ENCODE measurements around the gene PRR20G. TPM values are rescaled to one million over a fixed set of nuclear protein-coding genes. Genes with fewer than 3 reads are reported as not detected.

The PRR20G gene
- total and polyA plus RNA-seq, 2 experiments from 2014 or later: 0.39 TPM; not detected in 1

- TF ChIP-seq, protein P1, sequence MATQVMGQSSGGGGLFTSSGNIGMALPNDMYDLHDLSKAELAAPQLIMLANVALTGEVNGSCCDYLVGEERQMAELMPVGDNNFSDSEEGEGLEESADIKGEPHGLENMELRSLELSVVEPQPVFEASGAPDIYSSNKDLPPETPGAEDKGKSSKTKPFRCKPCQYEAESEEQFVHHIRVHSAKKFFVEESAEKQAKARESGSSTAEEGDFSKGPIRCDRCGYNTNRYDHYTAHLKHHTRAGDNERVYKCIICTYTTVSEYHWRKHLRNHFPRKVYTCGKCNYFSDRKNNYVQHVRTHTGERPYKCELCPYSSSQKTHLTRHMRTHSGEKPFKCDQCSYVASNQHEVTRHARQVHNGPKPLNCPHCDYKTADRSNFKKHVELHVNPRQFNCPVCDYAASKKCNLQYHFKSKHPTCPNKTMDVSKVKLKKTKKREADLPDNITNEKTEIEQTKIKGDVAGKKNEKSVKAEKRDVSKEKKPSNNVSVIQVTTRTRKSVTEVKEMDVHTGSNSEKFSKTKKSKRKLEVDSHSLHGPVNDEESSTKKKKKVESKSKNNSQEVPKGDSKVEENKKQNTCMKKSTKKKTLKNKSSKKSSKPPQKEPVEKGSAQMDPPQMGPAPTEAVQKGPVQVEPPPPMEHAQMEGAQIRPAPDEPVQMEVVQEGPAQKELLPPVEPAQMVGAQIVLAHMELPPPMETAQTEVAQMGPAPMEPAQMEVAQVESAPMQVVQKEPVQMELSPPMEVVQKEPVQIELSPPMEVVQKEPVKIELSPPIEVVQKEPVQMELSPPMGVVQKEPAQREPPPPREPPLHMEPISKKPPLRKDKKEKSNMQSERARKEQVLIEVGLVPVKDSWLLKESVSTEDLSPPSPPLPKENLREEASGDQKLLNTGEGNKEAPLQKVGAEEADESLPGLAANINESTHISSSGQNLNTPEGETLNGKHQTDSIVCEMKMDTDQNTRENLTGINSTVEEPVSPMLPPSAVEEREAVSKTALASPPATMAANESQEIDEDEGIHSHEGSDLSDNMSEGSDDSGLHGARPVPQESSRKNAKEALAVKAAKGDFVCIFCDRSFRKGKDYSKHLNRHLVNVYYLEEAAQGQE (IDR thresholded peaks at IDR 0.05; ENCODE audit: unreplicated experiment): no peak
- TF ChIP-seq STAT1 (IDR thresholded peaks at IDR 0.05; ENCODE audit: unreplicated experiment): no peak
- TF ChIP-seq JUNB (IDR thresholded peaks at IDR 0.05; ENCODE audit: unreplicated experiment): no peak
- no peak for TF ChIP-seq ZNF331 (CRISPR knock-in tag; IDR thresholded peaks at IDR 0.05; ENCODE audit: low read depth)
- no peak for TF ChIP-seq POLR2AphosphoS5 (IDR thresholded peaks at IDR 0.05; ENCODE audit: low read depth)
- no peak for TF ChIP-seq ZNF114 (CRISPR knock-in tag; IDR thresholded peaks at IDR 0.05)
- TF ChIP-seq CREB1 (CRISPR knock-in tag; IDR thresholded peaks at IDR 0.05; ENCODE audit: low read depth): no peak
Measured at GRCh38 chr3:127288343-127288742, 497 bp upstream of the PRR20G start (continued).

DNA sequence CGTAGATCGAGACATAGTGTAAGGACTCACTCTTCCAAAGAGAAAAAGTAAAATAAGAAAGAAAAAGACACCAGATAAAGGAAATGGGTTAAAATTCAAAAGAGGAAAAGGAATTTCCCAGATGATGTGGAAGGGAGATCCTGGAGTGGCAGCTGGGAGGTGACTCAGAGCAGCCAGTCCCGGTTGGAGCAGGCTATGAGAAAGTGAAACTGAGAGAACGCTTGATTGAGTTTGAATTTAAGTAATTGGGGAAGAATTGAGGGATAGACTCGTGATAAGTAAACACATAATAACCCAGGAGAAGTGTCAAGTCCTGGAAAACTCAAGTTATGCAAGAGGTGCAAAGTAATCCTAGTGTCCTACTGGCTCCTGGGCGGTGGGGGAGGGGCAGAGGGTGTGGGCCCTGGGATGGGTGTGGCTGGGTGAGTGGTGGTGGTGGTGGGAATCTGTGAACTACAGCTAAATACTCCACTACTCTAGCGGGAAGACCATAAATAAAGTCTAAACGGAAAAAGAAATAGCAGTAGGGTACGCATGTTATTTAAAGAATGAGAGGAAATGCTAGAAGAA is 1.2 kb downstream of the PRR20G start:
- no peaks in the 10 kb centered on the region for H3F3A ChIP-seq (replicated peaks; ENCODE audit: low read depth)
- peaks cover 2% of the 10 kb centered on the region for H3K27me3 Mint-ChIP-seq (ENCODE audit: insufficient read depth, low read depth, poor library complexity)
- H3K27me3 ChIP-seq (ENCODE audit: insufficient read depth): no peaks in the 10 kb centered on the region
- H3K4me1 Mint-ChIP-seq: peaks cover 2% of the 10 kb centered on the region; the same call in 1 of the 3 replicates
- no peak overlapping the region for H3K4me3 Mint-ChIP-seq
- H3K9me2 ChIP-seq (ENCODE audit: insufficient read depth): 0 out of 2 replicates have a peak, but pooled peaks cover 3% of the 10 kb centered on the region
- peaks cover 13% of the 10 kb centered on the region for H3K9me3 Mint-ChIP-seq
- DNase-seq (ENCODE audit: low spot score) (no peak), ATAC-seq (no peak)
- no peaks in the 10 kb centered on the region for H3K79me2 ChIP-seq (replicated peaks; ENCODE audit: insufficient read depth)
- H3K4me1 ChIP-seq (ENCODE audit: insufficient read depth): no peaks in the 10 kb centered on the region
- no peak overlapping the region for H3K4me3 ChIP-seq
- no peak overlapping the region for H3K27ac ChIP-seq (ENCODE audit: low read depth)
- no peaks in the 10 kb centered on the region for H3K36me3 Mint-ChIP-seq (ENCODE audit: low read depth)
- no peak overlapping the region for H2AFZ ChIP-seq
- no peak overlapping the region for H3K27ac Mint-ChIP-seq
- H3K4me2 ChIP-seq: no peak overlapping the region
- no peaks in the 10 kb centered on the region for H3K36me3 ChIP-seq (ENCODE audit: insufficient read depth)
- H4K20me1 ChIP-seq (replicated peaks; ENCODE audit: insufficient read depth): no peaks in the 10 kb centered on the region
- TF ChIP-seq CREB1 (CRISPR knock-in tag; IDR thresholded peaks at IDR 0.05; ENCODE audit: low read depth) (no peak), ZNF331 (CRISPR knock-in tag; IDR thresholded peaks at IDR 0.05; ENCODE audit: low read depth) (no peak), ZNF462 (CRISPR knock-in tag; IDR thresholded peaks at IDR 0.05) (no peak), ZNF114 (CRISPR knock-in tag; IDR thresholded peaks at IDR 0.05) (no peak), POLR2AphosphoS5 (IDR thresholded peaks at IDR 0.05; ENCODE audit: low read depth) (no peak), NANOG (IDR thresholded peaks at IDR 0.05; ENCODE audit: borderline replicate concordance) (no peak), EZH2 (IDR thresholded peaks at IDR 0.05; ENCODE audit: low read depth, unreplicated experiment) (no peak), EZH2phosphoT487 (IDR thresholded peaks at IDR 0.05; ENCODE audit: unreplicated experiment) (no peak)
- TF ChIP-seq, protein P1 (IDR thresholded peaks at IDR 0.05; ENCODE audit: unreplicated experiment): no peak

Measured in GM23338 (cell line).